ENCODE data around the gene SLC8A1. TPM values are rescaled to one million over a fixed set of nuclear protein-coding genes. Genes with fewer than 3 reads are reported as not detected.

The SLC8A1 gene
- total and polyA plus RNA-seq, 10 of the 15 experiments (the other 5 are each of a cell fraction or from before 2014, with no cell fraction given), result under 0.01 to 1.2 (median 0.01) TPM; not detected in 3

DNA sequence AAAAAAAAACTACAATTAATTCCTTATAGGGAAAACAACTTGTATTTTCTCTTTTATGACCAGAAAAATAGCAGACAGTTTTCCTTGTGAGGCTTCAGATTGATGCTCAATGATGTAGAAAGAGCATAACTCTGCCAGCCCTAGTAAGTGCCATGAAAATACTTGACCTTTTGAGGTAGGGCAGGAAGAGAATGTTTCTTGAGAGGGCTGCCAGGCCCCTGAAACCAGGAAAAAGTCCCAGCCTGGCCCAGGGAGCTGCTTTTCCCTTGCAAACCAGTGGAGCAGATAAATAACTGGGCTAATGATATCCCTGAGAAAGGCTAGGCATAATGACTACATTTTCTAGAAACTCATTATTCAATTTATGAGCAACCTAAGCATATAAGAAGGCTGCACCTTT, 126.8 kb downstream of the SLC8A1 start:
- Histone ChIP-seq H3K9me3 (replicated peaks; ENCODE audit: control insufficient read depth, insufficient read depth, low read length) (no peaks in the 10 kb centered on the region), H3K4me1 (ENCODE audit: control insufficient read depth, insufficient read depth, low read length) (no peaks in the 10 kb centered on the region), H4K20me1 (ENCODE audit: control insufficient read depth, insufficient read depth) (no peaks in the 10 kb centered on the region), H3K4me3 (no peak overlapping the region), H3K36me3 (ENCODE audit: control insufficient read depth in 2 of 2, insufficient read depth in 2 of 2, low read length in 1 of 2) (no peaks in the 10 kb centered on the region), H3K79me2 (ENCODE audit: control insufficient read depth, insufficient read depth, low read length) (no peaks in the 10 kb centered on the region), H3K9ac (ENCODE audit: control insufficient read depth, insufficient read depth, low read length) (no peak overlapping the region), H3K4me2 (ENCODE audit: control insufficient read depth, insufficient read depth) (no peak overlapping the region), H2AFZ (ENCODE audit: control insufficient read depth, low read depth, low read length) (no peak overlapping the region), H3K27me3 (replicated peaks in 1 of 2; ENCODE audit: control insufficient read depth in 2 of 2, insufficient read depth in 2 of 2, low read length in 1 of 2) (no peaks in the 10 kb centered on the region), H3K27ac (ENCODE audit: control insufficient read depth, insufficient read depth) (no peak overlapping the region)
- ChIA-PET RAD21 (ENCODE audit: unreplicated experiment) (no interaction called here), SMC1A (ENCODE audit: uncharacterized antibody, unreplicated experiment) (interaction anchor here (1.0 kb wide), 1 partner anchor 29 kb away, joined by 3 read pairs; no protein-coding TSS in a partner anchor), CTCF (no interaction called here), POLR2A (no interaction called here)
- no peak for TF ChIP-seq NFYA (IDR thresholded peaks at IDR 0.05; ENCODE audit: borderline replicate concordance, low read depth, low read length)
- in situ Hi-C loops (cut with MboI), result no loop called here
- no peak for ATAC-seq
- DNase-seq (ENCODE audit: low read depth, low spot score), result no peak
- FAIRE-seq, result no peak
- intact Hi-C loops (cut with micrococcal nuclease; ENCODE audit: unreplicated experiment), result loop anchor here (1.0 kb wide), 1 partner anchor 28 kb away; no protein-coding TSS in a partner anchor
- BruUV-seq (replicated peaks), result no TSS peak

DNA sequence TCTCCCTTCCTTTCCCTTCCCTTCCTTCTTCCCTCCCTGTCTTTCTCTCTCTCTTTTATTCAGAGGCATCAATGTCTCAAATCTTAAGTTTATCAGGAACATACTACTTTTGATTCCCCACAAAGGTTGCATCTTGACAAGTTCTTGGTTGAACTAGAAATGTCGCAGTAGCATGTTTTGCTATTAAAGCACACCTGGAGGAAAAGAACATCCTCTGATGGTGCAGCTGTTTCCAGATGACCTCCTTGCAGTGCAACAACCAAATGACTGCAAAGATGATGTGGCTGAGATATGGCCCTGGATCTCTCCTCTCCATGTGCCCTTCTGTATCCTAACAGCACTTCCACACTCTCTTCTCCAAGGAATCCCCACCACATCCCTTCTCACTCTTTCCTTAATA, 127.2 kb downstream of the SLC8A1 start:
- Histone ChIP-seq H3K4me1 (ENCODE audit: control insufficient read depth, insufficient read depth, low read length) (no peaks in the 10 kb centered on the region), H3K9ac (ENCODE audit: control insufficient read depth, insufficient read depth, low read length) (no peak overlapping the region), H4K20me1 (ENCODE audit: control insufficient read depth, insufficient read depth) (no peaks in the 10 kb centered on the region), H3K4me3 (no peak overlapping the region), H3K9me3 (replicated peaks; ENCODE audit: control insufficient read depth, insufficient read depth, low read length) (no peaks in the 10 kb centered on the region), H3K36me3 (ENCODE audit: control insufficient read depth in 2 of 2, insufficient read depth in 2 of 2, low read length in 1 of 2) (no peaks in the 10 kb centered on the region), H3K27ac (ENCODE audit: control insufficient read depth, insufficient read depth) (no peak overlapping the region), H3K27me3 (replicated peaks in 1 of 2; ENCODE audit: control insufficient read depth in 2 of 2, insufficient read depth in 2 of 2, low read length in 1 of 2) (no peaks in the 10 kb centered on the region), H3K79me2 (ENCODE audit: control insufficient read depth, insufficient read depth, low read length) (no peaks in the 10 kb centered on the region), H2AFZ (ENCODE audit: control insufficient read depth, low read depth, low read length) (no peak overlapping the region), H3K4me2 (ENCODE audit: control insufficient read depth, insufficient read depth) (no peak overlapping the region)
- no peak for DNase-seq (ENCODE audit: low read depth, low spot score)
- SMC1A ChIA-PET (ENCODE audit: uncharacterized antibody, unreplicated experiment), result interaction anchor here (0.6 kb wide), 1 partner anchor 9 kb away, joined by 3 read pairs; no protein-coding TSS in a partner anchor
- in situ Hi-C loops (cut with MboI), result no loop called here
- RAD21 ChIA-PET (ENCODE audit: unreplicated experiment), result no interaction called here
- TF ChIP-seq BACH1 (IDR thresholded peaks at IDR 0.05; ENCODE audit: borderline replicate concordance), result no peak
- no peak for TF ChIP-seq ETV6 (conservative IDR thresholded peaks at IDR 0.05 in 1 of 2, IDR thresholded peaks at IDR 0.05 in 1 of 2; ENCODE audit: borderline replicate concordance in 1 of 2, low read depth in 1 of 2)
- no peak for TF ChIP-seq ZNF622 (IDR thresholded peaks at IDR 0.05)
- no peak for TF ChIP-seq ZSCAN29 (IDR thresholded peaks at IDR 0.05)
- no peak for TF ChIP-seq KDM1A (IDR thresholded peaks at IDR 0.05; ENCODE audit: borderline replicate concordance)
- TF ChIP-seq, protein P1, sequence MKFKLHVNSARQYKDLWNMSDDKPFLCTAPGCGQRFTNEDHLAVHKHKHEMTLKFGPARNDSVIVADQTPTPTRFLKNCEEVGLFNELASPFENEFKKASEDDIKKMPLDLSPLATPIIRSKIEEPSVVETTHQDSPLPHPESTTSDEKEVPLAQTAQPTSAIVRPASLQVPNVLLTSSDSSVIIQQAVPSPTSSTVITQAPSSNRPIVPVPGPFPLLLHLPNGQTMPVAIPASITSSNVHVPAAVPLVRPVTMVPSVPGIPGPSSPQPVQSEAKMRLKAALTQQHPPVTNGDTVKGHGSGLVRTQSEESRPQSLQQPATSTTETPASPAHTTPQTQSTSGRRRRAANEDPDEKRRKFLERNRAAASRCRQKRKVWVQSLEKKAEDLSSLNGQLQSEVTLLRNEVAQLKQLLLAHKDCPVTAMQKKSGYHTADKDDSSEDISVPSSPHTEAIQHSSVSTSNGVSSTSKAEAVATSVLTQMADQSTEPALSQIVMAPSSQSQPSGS (IDR thresholded peaks at IDR 0.05; ENCODE audit: low read length), result no peak
- TF ChIP-seq MEF2B (IDR thresholded peaks at IDR 0.05; ENCODE audit: partially characterized antibody, poor library complexity, severe bottlenecking), result no peak
- no peak for TF ChIP-seq HDGF (IDR thresholded peaks at IDR 0.05)
- TF ChIP-seq RUNX3 (IDR thresholded peaks at IDR 0.05; ENCODE audit: low read length), result no peak
- no peak for TF ChIP-seq BHLHE40 (IDR thresholded peaks at IDR 0.05; ENCODE audit: borderline replicate concordance in 1 of 2, low read depth in 2 of 2, low read length in 1 of 2)
- no peak for TF ChIP-seq NFYA (IDR thresholded peaks at IDR 0.05; ENCODE audit: borderline replicate concordance, low read depth, low read length)
- TF ChIP-seq ZNF24 (IDR thresholded peaks at IDR 0.05), result no peak
- TF ChIP-seq, protein P2, sequence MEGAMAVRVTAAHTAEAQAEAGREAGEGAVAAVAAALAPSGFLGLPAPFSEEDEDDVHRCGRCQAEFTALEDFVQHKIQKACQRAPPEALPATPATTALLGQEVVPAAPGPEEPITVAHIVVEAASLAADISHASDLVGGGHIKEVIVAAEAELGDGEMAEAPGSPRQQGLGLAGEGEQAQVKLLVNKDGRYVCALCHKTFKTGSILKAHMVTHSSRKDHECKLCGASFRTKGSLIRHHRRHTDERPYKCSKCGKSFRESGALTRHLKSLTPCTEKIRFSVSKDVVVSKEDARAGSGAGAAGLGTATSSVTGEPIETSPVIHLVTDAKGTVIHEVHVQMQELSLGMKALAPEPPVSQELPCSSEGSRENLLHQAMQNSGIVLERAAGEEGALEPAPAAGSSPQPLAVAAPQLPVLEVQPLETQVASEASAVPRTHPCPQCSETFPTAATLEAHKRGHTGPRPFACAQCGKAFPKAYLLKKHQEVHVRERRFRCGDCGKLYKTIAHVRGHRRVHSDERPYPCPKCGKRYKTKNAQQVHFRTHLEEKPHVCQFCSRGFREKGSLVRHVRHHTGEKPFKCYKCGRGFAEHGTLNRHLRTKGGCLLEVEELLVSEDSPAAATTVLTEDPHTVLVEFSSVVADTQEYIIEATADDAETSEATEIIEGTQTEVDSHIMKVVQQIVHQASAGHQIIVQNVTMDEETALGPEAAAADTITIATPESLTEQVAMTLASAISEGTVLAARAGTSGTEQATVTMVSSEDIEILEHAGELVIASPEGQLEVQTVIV (IDR thresholded peaks at IDR 0.05; ENCODE audit: borderline replicate concordance, partially characterized antibody), result no peak
- no peak for TF ChIP-seq CREB1 (IDR thresholded peaks at IDR 0.05; ENCODE audit: low read depth)
- TF ChIP-seq MTA2 (IDR thresholded peaks at IDR 0.05; ENCODE audit: low read depth), result no peak
- no peak for FAIRE-seq
- intact Hi-C loops (cut with micrococcal nuclease; ENCODE audit: unreplicated experiment), result loop anchor here (1.0 kb wide), 1 partner anchor 27 kb away; no protein-coding TSS in a partner anchor
- ATAC-seq, result no peak
- CTCF ChIA-PET, result no interaction called here
- no TSS peak for BruUV-seq (replicated peaks)
- WGBS (ENCODE audit: insufficient coverage, insufficient replicate concordance, low lambda C conversion rate, missing lambda C conversion rate), result 25% methylated on average over 1 of the region's 1 CpG
- POLR2A ChIA-PET, result no interaction called here

Measured in GM12878 (cell line).